OCI-M1 (cell line): ENCODE measurements around the gene DMRTC2.

ENCODE experiments used
- DNase-seq: peaks from one replicate; lab custom pipeline; 2025; lab: John Stamatoyannopoulos, UW

Gene DMRTC2

GRCh38 chr19:41890936-41891335, 46.1 kb downstream of the DMRTC2 start:
- no peak for DNase-seq

GRCh38 chr19:41892173-41892902, 47.5 kb downstream of the DMRTC2 start:
- no peak for DNase-seq

- peak; percentile 47 for DNase-seq
Measured at GRCh38 chr19:41893899-41894298, 49.1 kb downstream of the DMRTC2 start.

- DNase-seq = no peak
Measured at GRCh38 chr19:41894350-41894749, 49.5 kb downstream of the DMRTC2 start.

- DNase-seq = no peak
Measured at GRCh38 chr19:41895745-41896580, 51.1 kb downstream of the DMRTC2 start.

- DNase-seq = no peak
Measured at GRCh38 chr19:41896581-41896942, 51.7 kb downstream of the DMRTC2 start.

- no peak for DNase-seq
Measured at GRCh38 chr19:41897181-41897580, 52.3 kb downstream of the DMRTC2 start.

GRCh38 chr19:41897820-41898219, 53.0 kb downstream of the DMRTC2 start:
- DNase-seq = no peak

GRCh38 chr19:41898235-41898634, 53.4 kb downstream of the DMRTC2 start:
- no peak for DNase-seq
